Kidney glomerular epithelial cell (primary cell): ENCODE data around the gene STRIP1.
"Not testable (repeated sequence)": the region's sequence is repeated elsewhere in the genome, so short reads cannot be mapped to it uniquely, and the experiment has no call there.

ENCODE experiments used
- DNase-seq: peaks from one replicate; lab custom pipeline; 2025; lab: John Stamatoyannopoulos, UW

The STRIP1 gene

DNA sequence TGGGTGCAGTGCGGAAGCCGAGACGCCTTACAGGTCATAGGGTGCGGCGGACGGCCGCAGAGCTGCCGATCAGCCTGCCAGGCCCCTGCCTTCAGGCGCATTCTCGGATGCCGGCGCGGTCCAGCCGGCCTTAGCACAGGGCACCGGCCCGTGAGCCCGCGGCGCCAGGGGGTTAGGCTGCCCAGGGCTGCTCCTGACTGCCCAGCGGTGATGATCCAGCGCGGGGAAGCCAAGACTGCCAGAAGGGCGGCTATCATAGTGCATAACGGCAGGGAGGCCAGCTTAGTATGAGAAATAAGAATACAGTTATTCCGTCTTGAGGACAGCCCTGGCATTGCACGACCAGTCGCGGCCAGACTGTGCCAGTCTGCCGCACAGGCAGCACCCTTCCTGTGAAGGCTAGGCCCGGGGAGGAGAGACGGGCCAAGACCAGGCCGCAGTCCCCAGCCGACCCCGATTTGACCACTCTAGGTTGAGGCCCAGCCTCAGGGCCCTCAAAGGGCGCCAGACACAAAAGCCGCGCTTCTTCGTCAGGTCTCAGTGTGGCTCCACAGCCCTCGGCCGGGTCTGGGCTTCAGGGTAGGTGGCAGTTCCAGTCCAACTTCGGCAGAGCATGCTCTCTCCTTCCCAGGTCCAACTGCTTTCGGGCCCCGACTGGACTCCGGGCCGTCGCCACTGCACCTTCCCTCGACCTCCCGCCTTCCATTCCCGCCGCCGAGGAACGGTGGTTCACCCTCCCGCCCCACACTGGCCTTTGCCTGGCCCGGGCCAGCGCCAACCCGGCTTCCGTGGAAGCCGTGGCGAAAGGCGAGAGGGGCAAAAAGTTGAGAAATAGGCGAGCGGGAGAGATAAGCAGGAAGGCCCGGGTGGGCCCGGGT is 35.2 kb downstream of the STRIP1 start:
- no peak for DNase-seq

DNA sequence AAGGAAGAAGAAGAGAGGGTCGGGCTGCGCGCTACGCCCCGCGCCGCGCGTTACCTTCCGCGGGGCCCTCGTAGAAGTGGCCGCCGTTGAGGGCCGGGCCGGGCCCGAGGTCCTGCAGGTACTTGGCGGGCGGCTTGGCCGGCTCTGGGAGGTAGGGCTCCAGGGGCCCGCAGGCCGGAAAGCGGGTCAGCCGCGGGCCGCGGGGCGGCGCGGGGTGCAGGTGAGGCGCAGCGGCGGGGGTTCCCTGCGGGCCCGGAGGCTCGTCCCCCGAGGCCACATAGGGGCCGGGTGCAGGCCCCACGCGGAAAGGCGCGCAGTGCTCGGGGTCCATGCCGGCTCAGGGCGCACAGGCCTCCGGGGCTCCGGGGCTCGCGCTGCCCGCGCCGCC is 35.9 kb downstream of the STRIP1 start:
- no peak for DNase-seq

DNA sequence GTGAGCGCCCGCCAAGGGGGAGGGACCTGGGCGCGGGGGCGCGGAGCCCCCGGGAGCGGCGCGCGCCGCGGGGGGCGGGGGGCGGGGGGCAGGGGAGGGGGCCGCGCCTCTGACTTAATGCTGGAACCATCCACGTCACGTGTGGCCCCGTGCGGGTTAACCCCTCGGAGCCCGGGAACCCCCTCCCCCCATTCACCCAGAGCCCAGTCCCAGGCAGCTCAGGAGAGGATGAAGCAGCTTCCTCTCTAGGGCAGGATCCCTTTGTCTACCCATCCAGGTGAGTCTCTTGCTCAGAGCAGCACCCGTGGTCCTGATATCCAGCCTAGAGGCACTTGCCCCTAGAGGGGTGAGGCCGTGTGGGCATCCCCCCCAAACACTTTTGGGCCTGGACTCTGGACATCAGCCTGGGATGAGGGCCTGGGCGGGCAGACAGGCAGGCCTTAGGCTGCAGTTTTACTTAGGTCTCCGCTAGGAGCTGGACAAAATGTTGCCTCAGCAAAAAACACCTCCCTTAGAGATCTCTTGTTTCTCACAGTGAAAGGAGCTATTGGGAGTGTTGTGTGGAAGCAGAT is 36.3 kb downstream of the STRIP1 start, which contains the start of gene ALX3:
Gene ALX3 (minus strand): TSS at position 2 of the 572 bp plus-strand sequence. CDS start 60 bp downstream, outside the sequence.
- DNase-seq, result no peak

DNA sequence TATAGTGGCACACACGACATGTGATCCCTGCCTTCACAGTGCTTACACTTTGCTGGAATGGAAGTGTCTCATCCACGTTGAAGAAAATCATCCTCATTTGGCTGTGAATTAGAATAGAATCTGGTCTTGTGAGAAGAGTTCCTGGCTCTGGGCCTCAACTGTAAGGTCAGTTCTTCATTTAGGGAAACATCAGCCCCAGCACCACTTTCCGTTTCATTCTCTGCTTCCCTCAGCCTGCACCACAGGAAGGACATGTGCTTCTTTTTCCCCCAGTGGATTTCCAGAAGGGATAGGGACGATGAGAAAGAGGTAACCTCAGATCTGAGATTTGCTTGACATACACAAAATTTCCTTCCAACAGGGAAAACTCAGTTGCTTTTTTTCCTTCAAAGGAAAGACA is 39.7 kb downstream of the STRIP1 start:
- no peak for DNase-seq

DNA sequence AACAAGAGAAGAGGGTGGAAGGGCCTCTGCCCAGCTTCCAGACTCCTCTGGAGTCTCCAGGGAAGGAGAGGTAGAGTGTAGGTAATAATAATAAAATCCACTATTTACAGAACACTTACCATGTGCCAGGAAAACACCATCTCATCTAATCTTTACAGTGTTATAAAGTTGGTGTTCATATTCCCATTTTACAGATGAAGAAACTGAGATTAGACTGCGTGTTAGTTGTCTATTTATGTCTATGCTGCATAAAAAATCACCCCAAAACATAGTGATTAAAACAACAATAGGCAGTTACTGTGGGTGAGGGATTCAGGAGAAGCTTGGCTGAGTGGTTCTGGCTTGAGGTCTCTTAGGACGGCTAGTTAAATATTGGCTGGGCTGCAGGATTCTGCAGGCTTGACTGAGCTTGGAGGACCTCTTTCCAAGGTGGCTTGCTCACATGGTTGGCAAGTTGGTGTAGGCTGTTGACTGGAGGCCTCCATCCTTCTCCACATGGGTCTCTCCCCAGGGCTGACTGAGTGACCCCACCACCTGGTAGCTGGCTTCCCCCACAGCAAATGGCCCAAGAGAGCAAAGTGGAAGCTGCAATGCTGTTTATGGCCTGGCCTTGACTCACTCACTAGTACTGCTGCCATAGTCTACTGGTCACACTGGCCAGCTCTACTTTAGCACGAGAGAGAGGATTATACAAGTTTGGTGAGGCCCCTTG is 42.5 kb downstream of the STRIP1 start:
- DNase-seq, result no peak

DNA sequence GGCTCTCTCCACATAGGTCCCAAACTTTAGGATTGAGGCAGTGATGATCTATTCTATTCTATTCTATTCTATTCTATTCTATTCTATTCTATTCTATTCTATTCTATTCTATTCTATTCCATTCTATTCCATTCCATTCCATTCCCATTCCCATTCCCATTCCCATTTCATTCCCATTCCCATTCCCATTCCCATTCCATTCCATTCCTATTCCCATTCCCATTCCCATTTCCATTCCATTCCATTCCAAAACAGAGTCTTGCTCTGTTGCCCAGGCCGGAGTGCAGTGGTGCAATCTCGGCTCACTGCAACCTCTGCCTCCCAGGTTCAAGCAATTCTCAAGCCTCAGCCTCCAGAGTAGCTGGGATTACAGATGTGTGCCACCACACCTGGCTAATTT is 45.6 kb downstream of the STRIP1 start:
- DNase-seq, result not testable (repeated sequence)

DNA sequence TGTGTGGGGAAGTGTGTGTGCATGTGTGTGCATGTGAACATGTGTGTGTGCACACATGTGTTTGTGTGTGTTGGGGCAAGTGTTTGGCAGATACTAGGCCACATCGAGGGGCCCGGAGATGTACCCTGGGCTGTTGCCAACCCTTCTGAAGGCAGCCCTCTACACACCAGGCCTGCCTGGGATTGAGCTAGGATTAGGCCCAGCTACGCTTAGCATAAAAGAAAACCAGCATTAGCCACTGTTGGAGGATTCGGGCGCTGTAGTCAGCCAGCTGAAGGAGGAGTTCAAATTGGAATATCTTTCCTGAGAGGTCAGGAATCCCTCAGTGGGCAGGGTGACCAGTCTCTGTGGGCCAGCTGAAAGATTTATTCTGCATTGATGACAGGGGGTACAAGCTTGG is 46.6 kb downstream of the STRIP1 start:
- DNase-seq, result no peak

DNA sequence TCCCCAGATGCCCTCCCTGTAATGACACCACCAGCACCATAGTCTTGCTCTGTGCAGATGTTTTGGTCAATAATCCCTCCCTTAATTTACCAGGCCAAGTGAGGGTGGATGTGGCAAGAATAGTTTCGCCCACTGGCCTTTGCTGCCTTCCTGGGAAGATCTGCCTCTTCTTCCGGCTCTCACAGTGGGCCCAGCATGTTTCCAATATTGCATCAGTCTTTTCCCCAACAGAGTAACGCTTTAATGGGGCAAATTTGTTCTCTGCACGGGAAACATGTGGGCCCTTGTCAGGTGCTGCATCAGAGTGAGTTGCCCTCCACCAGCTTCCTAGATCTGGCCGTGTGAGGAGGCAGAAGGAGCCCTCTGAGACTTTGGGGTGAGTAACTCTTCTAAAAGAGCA is 48.1 kb downstream of the STRIP1 start:
- DNase-seq, result no peak

DNA sequence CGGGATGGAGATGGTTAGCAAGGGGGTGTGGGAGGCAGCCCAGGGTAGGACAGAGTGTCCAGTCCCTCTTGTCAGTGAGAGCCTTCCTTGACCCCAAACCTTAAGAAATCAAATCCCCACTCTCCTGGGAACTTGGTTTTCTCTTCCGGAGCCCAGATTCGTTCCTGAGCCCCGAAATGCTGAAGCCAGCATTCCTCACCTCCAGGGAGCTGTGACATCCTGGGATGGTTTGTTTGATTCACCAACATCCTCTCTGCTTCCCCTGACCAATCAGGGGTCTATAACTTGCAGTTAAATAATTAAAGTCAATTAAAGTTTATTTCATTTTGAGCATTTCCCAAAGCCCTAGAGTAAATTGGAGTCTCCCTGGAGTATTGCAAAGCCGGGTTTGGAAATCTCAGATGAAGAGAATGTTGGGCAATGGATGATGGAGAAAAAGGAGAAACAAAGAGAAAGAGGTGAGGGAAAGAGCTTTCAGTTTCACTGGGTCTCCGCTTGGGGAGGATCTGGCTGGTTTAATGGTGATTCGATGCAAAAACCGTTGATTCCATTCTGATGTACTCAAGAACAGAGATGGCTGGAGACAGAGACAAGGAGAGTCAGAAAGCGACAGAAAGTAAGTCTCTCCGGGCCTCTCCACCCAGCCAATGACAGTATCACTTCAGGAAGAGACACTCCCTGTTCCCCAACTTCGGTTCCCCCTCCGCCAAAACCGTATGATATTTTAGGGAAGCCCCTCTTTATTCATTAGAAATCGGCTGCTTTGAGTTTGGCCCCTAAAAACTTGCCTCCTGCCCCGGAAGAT is 48.8 kb downstream of the STRIP1 start:
- DNase-seq, result no peak

DNA sequence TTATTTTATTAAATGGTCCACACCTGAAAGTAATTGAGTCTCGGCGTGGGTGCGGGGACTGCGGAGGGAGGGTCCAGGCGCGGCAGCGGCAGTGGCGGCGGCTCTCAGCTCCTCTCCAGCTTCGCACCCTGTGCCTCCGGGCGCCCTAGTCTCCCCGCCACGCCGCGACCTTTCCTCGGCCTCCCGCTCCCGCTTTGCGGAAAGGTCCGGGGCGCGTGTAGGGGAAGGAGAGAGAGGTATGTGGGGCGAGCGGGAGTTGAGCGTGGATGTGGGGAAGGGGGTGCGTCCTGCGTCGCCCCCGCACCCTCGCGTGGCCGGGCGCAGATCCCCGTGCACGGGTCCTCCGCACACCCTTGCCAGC is 49.4 kb downstream of the STRIP1 start:
- no peak for DNase-seq

DNA sequence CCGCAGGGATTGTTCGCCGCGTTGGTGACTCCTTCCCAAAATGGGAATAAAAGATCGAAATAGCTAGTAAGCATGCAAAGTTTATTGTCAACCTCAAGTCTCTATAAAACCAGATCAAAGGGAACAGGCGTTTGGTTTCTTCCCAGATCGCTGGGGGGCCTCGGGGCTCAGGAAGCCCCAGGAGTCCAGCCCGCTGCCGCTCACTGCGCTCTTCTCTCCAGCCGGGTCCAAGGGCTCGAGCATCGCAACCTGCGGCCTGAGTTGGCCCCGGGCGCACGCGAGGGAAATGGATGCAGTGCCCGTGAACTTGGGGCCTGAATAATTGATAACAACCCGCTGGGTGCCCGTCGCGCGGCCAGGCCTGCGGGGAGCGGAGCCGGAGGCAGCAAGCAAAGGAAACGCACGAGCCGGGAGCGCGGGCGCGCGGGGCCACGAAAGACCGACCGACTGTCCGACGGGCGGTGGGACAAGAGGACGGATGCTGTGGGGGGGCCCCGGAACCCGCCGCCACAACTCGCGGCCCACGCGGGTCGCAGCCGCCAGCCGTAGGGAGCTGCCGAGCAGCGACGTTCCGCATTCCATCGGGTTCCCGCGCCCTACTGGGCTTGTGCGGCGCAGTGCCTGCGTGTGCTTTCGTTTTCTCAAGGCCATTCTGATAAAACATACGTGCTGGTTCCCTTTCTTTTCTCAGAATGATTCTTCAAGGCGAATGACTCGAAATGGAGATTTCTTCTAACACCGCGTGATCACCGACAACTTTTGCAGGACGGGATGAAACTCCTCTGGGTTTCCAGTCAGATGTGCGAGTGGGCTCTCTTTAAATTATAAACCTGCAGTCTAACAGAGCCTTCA is 50.0 kb downstream of the STRIP1 start:
- no peak for DNase-seq

DNA sequence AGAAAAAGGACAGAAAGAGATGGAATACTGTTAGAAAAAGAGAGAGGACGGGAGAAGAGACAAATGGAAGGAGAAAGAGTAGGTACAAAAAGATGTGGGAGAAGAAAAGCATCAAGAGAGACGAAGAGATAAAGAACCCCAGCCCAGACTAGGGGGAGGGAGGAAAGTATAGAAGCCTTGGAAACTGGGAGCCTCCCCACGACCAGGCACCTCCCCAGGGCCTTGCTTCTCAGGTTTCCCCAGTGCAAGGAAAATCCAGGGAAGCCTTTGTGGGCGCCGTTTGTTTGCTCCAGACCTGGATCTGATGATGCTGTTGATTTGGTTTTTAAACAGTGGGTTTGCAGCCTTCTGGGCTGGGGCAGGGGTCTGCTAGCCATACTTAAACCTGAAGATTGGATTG is 51.2 kb downstream of the STRIP1 start:
- DNase-seq, result no peak

DNA sequence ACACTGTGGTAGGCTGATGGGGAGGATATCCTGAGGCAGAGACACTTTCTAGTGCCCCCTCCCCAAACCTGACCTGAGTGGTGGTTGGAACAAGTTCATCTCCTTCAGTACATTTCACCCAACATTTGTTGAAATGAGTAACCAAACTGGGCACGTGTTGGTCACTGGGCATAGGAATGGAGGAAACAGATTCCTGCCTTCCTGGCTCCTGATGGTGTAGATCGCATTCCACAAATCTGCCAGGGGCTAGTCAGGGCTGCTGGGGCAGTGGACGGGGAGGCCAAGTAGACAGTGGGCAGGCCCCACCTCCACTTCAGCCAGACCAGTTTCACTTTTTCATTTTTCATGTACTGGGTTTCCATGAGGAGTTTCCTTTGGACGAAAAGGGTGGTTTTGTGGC is 52.5 kb downstream of the STRIP1 start:
- DNase-seq, result no peak

DNA sequence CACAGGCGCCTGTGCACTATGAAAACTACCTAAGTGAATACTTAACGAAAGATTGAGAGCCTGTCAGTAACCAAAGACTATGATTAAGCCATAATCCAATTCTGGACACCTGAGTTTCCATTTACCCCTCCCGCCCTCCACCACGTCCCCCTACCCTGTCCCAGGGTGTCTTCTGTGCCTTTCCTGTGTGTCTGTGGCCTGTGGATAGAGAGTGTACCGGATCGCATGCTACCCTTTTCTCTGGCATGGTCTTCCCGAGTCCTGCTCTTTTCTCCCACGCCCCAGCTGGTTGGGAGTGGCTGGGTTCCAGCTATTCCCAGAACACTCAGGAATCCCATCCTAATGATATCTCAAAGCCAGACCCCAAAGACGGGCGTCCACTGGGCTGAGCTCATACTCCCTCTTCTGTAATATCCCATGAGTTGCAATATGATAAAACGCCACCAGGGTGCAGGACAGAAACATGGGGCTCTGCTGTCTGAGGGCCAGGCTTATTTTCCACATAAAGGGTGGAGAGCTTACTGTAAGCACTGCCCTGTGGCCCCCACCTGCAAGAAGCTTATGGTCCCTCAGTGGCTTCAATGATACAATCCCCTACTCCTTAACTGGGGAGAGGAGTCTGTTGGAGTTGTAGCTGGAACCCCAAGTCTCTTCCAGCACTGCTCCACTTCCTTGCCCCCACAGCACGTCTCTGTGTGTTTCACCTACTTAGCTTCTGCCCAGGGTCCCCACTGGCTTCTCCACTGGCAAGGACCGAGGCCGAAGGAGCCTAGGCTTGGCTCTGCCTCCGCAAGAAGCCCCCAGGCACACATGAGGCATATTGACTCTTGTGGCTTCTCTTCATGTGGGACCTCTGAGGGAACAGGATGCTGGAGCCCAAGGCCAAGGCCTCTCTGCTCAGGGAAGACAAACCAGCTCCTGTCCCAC is 53.7 kb downstream of the STRIP1 start:
- peak; percentile 16 for DNase-seq

DNA sequence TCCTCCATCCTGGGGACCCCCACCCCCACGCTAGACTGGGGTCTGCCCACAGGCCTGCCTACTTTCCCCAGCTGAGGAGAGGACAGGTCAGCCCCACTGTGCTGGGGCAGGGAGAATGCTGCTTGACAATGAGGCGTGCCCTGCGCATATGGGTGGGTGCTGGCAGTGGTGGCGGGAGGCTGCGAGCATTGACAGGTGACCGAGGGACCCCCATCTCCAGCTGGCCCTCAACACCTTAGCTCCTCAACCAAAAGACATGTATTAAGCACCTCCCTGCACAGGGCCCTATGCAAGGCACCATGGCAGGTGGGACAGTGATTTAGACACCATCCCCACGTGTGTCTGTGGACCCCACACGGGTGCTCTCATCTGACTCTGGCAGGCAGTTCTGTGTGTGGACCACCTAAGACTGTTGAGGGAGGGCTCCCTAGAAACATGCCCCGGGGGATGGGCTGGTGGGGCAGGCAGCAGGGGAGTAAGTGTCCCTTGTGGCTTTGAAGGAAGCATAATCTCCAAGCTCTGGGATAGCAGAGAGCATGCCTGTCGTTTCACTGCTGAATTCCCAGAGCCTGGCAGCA is 54.4 kb downstream of the STRIP1 start:
- no peak for DNase-seq

DNA sequence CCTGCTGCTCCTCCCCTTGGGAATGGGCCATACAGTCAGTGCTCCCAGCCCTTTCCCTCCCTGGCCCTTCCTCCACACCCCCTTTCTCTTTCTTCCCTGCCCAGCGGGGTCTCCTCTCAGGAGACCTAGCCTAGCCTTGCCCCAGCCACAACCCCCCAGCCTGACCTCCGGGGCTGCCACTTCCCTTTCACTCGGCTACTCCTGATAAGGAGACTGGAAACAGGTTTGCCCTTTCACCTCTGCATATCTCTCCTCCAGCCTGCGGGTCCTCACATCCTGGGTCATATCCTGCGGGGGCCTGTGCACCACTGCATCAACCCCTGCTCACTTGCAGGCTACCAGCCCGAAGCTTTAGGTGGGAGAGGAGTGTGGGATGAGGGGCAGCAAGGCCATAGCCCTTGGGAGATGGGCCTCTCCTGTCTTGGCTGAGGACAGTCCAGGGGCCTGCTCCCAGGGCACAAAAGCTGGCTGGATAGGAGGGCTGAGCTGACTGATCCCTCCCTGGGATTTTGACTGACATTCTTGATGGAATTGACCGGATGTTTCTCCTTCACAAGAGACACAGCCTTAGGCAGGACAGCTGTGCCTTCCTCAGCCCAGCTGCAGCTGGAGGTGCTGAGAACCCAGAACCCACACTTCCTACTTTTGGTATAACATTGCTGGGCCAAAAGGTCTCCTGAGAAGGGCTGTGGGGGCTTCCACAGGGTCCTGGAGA is 55.3 kb downstream of the STRIP1 start:
- DNase-seq, result no peak

DNA sequence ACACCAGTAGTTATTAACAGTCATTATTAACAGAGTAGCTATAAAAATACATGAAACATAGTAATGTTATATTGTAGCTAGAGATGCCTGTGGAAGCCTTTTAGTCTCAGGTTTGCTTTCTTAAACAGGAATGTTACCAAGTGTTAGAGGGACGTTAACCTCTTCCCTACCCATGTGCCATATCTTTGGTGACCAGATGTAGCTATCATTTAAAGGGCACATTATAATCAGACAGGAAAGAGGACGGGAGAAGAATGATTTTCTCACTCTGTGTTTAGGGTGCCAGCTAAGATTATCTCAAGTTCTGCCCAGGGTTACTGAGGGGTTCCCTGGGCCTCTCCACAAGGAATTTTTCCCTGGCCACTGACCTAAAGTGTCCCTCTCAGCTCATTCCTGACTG is 57.0 kb downstream of the STRIP1 start:
- DNase-seq, result no peak

DNA sequence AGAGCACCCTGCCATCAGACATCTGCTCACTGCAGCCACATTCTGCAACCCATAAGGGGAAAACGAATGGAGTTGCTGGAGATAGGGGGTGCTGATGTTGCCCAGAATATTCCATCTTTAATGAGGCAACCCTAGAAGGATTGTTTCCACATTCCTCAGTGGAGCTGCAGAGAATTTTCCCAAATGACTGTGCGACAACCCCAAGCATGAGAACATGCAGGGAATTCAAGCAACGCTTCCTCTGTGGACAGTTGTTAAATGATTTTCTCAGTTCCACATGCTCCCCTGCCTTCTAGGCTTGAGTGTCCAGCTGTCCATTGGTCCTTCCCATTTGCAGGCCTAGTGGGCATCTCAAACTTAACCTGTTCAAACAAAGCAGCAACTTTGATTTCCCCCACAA is 57.4 kb downstream of the STRIP1 start:
- no peak for DNase-seq

DNA sequence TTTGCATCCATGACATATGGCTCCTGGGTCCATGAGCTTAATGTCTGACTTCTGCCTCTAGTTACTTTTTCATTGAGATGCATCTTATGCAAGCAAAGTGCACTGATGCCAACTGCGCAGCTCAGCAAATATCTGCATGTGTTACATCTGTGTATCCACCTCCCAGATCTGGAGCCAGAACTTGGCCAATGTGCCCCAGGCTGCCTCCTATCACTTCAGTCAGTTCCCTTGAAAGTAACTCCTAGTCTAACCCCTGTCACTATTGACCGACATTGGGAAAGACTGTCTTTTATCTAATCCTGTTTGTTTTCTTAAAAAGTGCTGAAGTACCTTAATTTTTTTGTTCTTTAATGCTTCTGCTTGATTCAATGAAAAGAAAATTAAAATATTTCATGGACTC is 58.6 kb downstream of the STRIP1 start:
- DNase-seq, result no peak
